Effector CD8-positive, alpha-beta T cell (primary cell): ENCODE results near the gene ADRB1.

Source experiments
- DNase-seq: peaks from one replicate; lab custom pipeline; 2025; lab: John Stamatoyannopoulos, UW

Gene ADRB1

DNA sequence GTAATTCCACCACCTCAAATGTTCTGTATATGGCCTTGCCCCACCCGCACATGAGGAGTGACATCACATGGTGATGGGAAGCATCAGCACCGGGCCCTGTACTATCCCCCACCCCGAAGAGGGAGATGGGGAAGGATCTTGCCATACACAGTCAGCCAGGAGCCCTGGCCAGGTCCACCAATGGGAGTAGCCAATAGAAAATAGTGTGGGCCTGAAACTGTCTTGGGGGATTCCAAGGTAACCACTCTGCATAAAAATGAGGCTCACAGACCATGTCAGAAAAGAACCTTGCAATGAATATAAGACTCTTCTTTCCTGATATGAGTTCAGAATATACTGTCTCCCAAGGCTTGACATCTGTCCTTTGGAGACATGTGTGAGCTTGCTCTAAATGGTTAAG is 51.1 kb downstream of the ADRB1 start:
- DNase-seq, result no peak

DNA sequence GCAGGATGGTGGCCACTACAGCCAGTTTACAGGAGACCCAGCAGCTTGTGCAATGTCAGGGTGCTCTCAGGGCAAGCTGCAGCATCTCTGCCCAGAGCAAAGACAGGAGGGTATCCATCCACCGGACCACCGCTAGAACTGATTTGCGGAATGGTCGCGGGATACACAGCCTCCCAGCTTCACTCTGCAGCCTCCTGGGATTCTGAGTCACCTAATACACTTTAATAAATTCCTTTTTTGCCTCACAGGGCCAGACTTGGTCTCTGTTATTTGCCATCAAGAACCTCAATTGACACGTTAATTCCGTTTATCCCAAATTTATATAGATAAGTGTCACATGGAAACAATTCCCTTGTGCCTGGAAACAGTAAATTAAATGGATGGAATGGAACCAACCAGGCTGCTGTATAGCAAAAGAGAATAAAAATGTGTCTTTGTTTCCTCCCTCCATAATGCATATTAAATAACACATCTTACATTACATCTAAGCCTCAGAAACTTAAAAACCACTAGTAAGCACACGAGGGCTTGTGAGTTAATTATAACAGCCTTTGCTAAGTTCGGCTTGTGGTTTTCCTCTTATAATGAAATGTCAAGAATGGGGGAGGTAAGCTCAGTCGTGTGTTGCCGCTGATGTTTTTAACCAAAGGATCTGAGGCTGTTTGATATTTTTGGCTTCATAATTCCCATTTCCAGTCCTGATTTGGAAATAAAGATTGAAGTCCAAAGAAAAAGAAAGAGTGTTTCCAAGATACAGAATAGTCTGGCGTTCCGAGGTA is 52.1 kb downstream of the ADRB1 start:
- DNase-seq, result no peak
